Bronchial epithelial cell (primary cell): ENCODE data around the gene TXNRD2. TPM values are rescaled to one million over a fixed set of nuclear protein-coding genes. Genes with fewer than 3 reads are reported as not detected.

ENCODE experiments used
- DNase-seq: peaks from one replicate; pipeline ENCODE4 v3.0.0-alpha.2; 2010; ENCODE audit warnings: low read depth
- FAIRE-seq: peaks from 2 replicates; lab custom pipeline; 2011; peaks lifted over from hg19 to GRCh38; lab: Jason Lieb, UNC
- H3K27me3 ChIP-seq: 2 replicates; pipeline ENCODE4 v1.5.1; 2011; ENCODE audit warnings: low read length; ENCODE audit not compliant: control insufficient read depth, insufficient read depth
- H3K36me3 ChIP-seq: 2 replicates; pipeline ENCODE4 v1.5.1; 2011; ENCODE audit warnings: low read length; ENCODE audit not compliant: control insufficient read depth, insufficient read depth
- H3K4me3 ChIP-seq: 2 replicates; pipeline ENCODE4 v1.5.1; 2011; ENCODE audit warnings: mild to moderate bottlenecking, low read depth, low read length, control low read depth
- total RNA-seq: library from RNA; depleted of rRNA; stranded (reverse); fragments of >200 nt; gene quantifications from 2 replicates; pipeline ENCODE4 v1.2.1, GENCODE V29; 2014
- TF ChIP-seq, protein P1 (sequence below): IDR thresholded peaks from 2 replicates; pipeline ENCODE4 v1.5.1; 2011; ENCODE audit warnings: mild to moderate bottlenecking, moderate library complexity, low read length, control low read depth, inconsistent platforms; ENCODE audit not compliant: insufficient read depth, severe bottlenecking

TXNRD2 gene
- total RNA-seq, 1 donor from 2014 or later, result 12.9 TPM

GRCh38 chr22:19877626-19878339, 63.8 kb downstream of the TXNRD2 start:
- no peak for FAIRE-seq
- Histone ChIP-seq H3K4me3 (no peak overlapping the region), H3K36me3 (no peaks in the 10 kb centered on the region), H3K27me3 (no peaks in the 10 kb centered on the region)
- TF ChIP-seq, protein P1, sequence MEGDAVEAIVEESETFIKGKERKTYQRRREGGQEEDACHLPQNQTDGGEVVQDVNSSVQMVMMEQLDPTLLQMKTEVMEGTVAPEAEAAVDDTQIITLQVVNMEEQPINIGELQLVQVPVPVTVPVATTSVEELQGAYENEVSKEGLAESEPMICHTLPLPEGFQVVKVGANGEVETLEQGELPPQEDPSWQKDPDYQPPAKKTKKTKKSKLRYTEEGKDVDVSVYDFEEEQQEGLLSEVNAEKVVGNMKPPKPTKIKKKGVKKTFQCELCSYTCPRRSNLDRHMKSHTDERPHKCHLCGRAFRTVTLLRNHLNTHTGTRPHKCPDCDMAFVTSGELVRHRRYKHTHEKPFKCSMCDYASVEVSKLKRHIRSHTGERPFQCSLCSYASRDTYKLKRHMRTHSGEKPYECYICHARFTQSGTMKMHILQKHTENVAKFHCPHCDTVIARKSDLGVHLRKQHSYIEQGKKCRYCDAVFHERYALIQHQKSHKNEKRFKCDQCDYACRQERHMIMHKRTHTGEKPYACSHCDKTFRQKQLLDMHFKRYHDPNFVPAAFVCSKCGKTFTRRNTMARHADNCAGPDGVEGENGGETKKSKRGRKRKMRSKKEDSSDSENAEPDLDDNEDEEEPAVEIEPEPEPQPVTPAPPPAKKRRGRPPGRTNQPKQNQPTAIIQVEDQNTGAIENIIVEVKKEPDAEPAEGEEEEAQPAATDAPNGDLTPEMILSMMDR, result no peak
- no peak for DNase-seq

- Histone ChIP-seq H3K36me3 (no peaks in the 10 kb centered on the region), H3K27me3 (no peaks in the 10 kb centered on the region), H3K4me3 (no peak overlapping the region)
- no peak for DNase-seq
- no peak for FAIRE-seq
- TF ChIP-seq, protein P1, result no peak
Measured at GRCh38 chr22:19876941-19877625, 64.5 kb downstream of the TXNRD2 start.

DNA sequence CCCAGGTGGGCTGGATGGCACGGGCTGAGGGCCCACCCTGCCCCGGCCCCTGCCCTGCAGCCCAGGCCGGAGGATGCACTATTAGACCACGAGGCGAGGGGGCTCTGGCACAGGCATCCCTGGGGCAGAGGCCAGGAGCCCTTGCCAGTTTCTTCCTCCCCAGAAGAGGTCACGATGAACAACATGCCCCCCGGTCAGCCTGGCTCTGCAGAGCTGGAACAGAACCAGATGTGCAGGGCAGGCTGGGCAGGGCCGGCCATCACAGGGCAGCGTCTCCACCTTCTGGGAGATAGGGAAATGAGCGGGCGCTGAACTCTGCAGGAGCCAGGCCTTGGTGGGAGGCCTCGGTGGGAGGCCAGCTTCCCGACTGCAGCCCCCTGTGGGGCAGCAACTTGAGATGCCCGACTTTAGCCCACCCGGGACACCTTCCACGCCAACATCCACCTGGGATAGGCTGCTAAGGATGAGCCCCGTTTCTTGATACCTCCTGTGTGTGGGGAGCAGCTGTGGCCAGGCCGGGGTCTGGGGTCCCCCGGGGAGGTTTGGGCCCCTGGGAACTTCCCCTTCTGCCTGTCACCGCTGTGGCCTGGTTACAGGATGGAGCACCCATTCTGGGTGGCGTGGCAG, 65.2 kb downstream of the TXNRD2 start:
- FAIRE-seq, result no peak
- no peaks in the 10 kb centered on the region for H3K36me3 ChIP-seq
- no peaks in the 10 kb centered on the region for H3K27me3 ChIP-seq
- DNase-seq, result no peak
- TF ChIP-seq, protein P1, result no peak
- H3K4me3 ChIP-seq, result no peak overlapping the region

- DNase-seq (no peak), FAIRE-seq (no peak)
- no peaks in the 10 kb centered on the region for H3K36me3 ChIP-seq
- H3K4me3 ChIP-seq, result no peak overlapping the region
- TF ChIP-seq, protein P1, result no peak
- no peaks in the 10 kb centered on the region for H3K27me3 ChIP-seq
Measured at GRCh38 chr22:19875531-19876313, 65.9 kb downstream of the TXNRD2 start.

- H3K27me3 ChIP-seq, result no peaks in the 10 kb centered on the region
- TF ChIP-seq, protein P1, result no peak
- no peak overlapping the region for H3K4me3 ChIP-seq
- no peak for FAIRE-seq
- no peaks in the 10 kb centered on the region for H3K36me3 ChIP-seq
- DNase-seq, result no peak
Measured at GRCh38 chr22:19875061-19875530, 66.5 kb downstream of the TXNRD2 start.
